Osteocyte (in vitro differentiated cells): ENCODE results near the gene CHDH. TPM values are rescaled to one million over a fixed set of nuclear protein-coding genes. Genes with fewer than 3 reads are reported as not detected.

ENCODE experiments used
- DNase-seq: peaks from one replicate; pipeline ENCODE4 v3.0.0; 2021; ENCODE audit warnings: mixed read lengths; ENCODE audit not compliant: unreplicated experiment; ENCODE audit errors: extremely low spot score
- H3K27ac Mint-ChIP-seq: one replicate; pipeline ENCODE4 v1.8.0; 2021; ENCODE audit warnings: mild to moderate bottlenecking, mixed read lengths; ENCODE audit not compliant: unreplicated experiment
- H3K27me3 Mint-ChIP-seq: one replicate; pipeline ENCODE4 v1.8.0; 2021; ENCODE audit warnings: mixed read lengths; ENCODE audit not compliant: unreplicated experiment
- H3K36me3 Mint-ChIP-seq: one replicate; pipeline ENCODE4 v1.8.0; 2021; ENCODE audit warnings: mixed read lengths; ENCODE audit not compliant: unreplicated experiment
- H3K4me1 Mint-ChIP-seq: one replicate; pipeline ENCODE4 v1.8.0; 2021; ENCODE audit warnings: mixed read lengths; ENCODE audit not compliant: unreplicated experiment
- H3K4me3 Mint-ChIP-seq: one replicate; pipeline ENCODE4 v1.8.0; 2021; ENCODE audit warnings: mild to moderate bottlenecking, moderate library complexity, mixed read lengths; ENCODE audit not compliant: unreplicated experiment
- H3K9me3 Mint-ChIP-seq: one replicate; pipeline ENCODE4 v1.8.0; 2021; ENCODE audit warnings: mixed read lengths; ENCODE audit not compliant: unreplicated experiment
- CTCF ChIP-seq: fragments of 200-600 bp; sonication (generic); IDR thresholded peaks from 2 replicates; pipeline ENCODE4 v1.5.0; 2021; ENCODE audit warnings: antibody characterized with exemption, mild to moderate bottlenecking, moderate library complexity
- total RNA-seq: library from RNA; stranded (reverse); gene quantifications from 2 replicates; pipeline ENCODE4 v1.2.1, GENCODE V29; 2021

CHDH gene
- total RNA-seq, 1 donor from 2014 or later: 0.86 TPM

DNA sequence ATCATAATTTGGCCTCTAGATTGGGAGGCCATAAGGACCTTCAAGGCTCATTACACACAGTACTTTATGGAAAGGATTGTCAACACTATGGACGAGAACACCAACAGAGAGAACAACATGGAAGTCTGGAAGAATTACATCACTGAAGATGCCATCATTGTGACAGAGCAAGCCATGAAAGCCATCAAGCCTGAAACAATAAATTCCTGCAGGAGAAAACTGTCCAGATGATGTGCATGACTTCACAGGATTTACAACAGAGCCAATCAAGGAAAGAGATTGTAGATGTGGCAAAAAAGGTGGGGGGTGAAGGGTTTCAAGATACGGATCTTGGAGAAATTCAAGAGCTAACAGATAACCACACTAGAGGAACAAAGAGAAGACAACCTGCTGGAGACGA lies 16.0 kb upstream of the CHDH start:
- TF ChIP-seq CTCF: no peak
- no peak overlapping the region for H3K27ac Mint-ChIP-seq
- H3K27me3 Mint-ChIP-seq: no peaks in the 10 kb centered on the region
- H3K4me1 Mint-ChIP-seq: no peaks in the 10 kb centered on the region
- H3K9me3 Mint-ChIP-seq: no peaks in the 10 kb centered on the region
- no peak overlapping the region for H3K4me3 Mint-ChIP-seq
- DNase-seq: no peak
- peaks cover 36% of the 10 kb centered on the region for H3K36me3 Mint-ChIP-seq

GRCh38 chr3:53860196-53860595 lies 14.0 kb upstream of the CHDH start:
- Mint-ChIP-seq H3K4me1 (no peaks in the 10 kb centered on the region), H3K36me3 (peaks cover 33% of the 10 kb centered on the region), H3K27ac (no peak overlapping the region), H3K27me3 (no peaks in the 10 kb centered on the region), H3K4me3 (no peak overlapping the region), H3K9me3 (no peaks in the 10 kb centered on the region)
- no peak for TF ChIP-seq CTCF
- no peak for DNase-seq

DNA sequence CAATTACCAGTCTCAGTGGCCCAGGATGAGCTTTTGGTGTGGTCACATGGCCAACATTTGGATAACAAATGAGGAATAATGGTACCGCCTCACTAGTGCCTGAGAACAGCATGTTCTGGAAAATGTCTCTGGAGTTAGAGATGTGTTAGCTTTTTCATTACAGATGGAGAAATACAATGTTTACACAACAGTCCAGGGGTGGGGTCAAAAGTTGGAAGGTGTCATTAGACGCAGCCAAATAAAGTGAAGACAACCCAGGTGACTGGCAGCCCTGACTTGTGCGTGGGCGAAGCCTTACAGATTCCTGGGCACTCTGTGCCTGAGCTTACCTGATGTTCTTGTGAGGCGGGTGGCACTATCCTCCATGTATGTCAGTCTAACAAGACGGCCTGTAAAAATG lies 13.0 kb upstream of the CHDH start:
- no peaks in the 10 kb centered on the region for H3K4me1 Mint-ChIP-seq
- H3K27me3 Mint-ChIP-seq: no peaks in the 10 kb centered on the region
- DNase-seq: no peak
- no peaks in the 10 kb centered on the region for H3K9me3 Mint-ChIP-seq
- H3K4me3 Mint-ChIP-seq: no peak overlapping the region
- H3K27ac Mint-ChIP-seq: no peak overlapping the region
- TF ChIP-seq CTCF: no peak
- peaks cover 26% of the 10 kb centered on the region for H3K36me3 Mint-ChIP-seq

DNA sequence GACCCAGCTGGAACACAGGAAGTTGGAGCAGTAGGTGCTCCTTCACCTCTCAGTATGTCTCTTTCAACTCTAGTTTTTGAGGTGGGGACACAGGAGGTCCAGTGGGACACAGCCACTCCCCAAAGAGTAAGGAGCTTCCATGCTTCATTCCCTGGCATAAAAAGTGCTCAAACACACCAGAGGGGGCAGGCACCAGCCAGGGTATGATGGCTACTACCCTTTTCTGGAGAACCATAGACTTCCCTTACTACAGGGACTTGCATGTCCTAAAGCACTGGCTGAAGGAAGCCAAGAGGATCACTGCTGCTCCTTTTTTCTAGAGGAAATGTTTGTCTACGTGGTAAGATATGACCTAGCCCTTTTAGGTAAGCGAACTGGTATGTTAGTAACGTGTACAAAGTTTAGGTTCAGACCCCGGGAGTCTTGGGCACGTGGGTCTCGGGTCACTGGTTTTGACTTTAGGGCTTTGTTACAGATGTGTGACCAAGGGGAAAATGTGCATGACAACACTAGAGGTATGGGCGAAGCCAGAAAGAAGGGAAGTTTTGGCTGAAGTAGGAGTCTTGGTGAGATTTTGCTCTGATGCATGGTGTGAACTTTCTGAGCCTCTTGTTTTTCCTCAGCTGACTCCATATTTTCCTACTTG lies 12.0 kb upstream of the CHDH start:
- no peaks in the 10 kb centered on the region for H3K4me1 Mint-ChIP-seq
- H3K27me3 Mint-ChIP-seq: no peaks in the 10 kb centered on the region
- no peak overlapping the region for H3K27ac Mint-ChIP-seq
- H3K4me3 Mint-ChIP-seq: no peak overlapping the region
- TF ChIP-seq CTCF: no peak
- no peak for DNase-seq
- H3K36me3 Mint-ChIP-seq: peaks cover 23% of the 10 kb centered on the region
- no peaks in the 10 kb centered on the region for H3K9me3 Mint-ChIP-seq

DNA sequence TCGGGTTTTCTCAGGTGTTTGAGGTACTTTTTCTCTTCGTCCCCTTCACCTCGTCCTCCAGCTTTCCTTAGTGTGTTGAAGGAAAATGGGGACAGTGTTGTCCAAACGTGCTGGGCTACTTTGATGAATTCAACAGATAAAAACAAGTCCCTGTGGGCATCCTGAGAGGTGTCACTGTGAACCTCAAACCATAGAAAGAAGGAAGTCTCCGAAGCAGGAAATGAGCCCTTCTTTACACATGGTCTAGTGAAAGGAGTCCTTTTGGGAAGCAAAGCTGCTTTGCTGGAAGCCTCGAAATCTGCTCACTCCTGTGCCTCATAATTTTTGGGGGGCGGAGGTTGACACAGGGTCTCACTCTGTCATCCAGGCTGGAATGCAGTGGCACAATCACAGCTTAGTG lies 10.7 kb upstream of the CHDH start:
- Mint-ChIP-seq H3K4me1 (no peaks in the 10 kb centered on the region), H3K9me3 (no peaks in the 10 kb centered on the region), H3K27me3 (no peaks in the 10 kb centered on the region), H3K27ac (no peak overlapping the region), H3K36me3 (peaks cover 14% of the 10 kb centered on the region), H3K4me3 (no peak overlapping the region)
- TF ChIP-seq CTCF: no peak
- DNase-seq: no peak
